Measurements from ENCODE around the gene LPP.

Gene LPP

DNA sequence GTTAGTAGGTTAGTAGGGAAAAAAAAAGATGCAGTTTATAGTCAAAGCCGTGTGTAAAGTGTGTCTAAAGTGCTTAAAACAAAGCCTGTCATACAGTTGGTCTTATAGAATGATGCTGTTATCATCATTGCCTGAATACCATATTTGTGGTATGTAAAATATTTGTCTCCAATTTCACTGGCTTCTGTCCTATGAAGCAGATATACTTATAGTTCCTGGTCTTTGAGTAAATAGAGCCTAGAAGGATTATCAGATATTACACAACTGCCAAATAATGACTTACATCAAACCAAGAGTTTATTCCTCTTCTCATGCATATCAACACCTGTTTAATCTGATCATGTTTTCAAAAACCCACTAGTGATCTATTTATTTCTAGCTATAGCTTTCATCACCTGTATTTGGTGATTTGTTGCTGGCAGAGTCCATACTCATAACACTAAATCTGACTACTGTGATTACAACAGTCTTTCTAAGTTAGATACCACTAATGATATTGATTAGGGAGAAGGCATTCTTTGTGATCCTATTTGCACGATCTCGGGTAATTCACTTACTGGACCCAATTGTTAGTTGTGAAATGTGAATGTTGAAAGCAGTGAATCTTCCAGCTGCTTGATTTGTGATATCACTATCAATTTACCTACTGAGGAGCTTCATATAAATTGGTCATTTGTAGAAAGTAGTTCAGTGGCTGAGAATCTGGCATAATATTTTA lies 413.7 kb downstream of the LPP start:
- TF ChIP-seq JUND (IDR thresholded peaks at IDR 0.05; ENCODE audit: low read depth): no peak
- in situ Hi-C loops (cut with HindIII; ENCODE audit: low pct_unique_long_range_greater_than_20kb, low sequenced_read_pairs): no loop called here
- DNase-seq (ENCODE audit: low read depth in 1 of 2, low spot score in 1 of 2): no peak

DNA sequence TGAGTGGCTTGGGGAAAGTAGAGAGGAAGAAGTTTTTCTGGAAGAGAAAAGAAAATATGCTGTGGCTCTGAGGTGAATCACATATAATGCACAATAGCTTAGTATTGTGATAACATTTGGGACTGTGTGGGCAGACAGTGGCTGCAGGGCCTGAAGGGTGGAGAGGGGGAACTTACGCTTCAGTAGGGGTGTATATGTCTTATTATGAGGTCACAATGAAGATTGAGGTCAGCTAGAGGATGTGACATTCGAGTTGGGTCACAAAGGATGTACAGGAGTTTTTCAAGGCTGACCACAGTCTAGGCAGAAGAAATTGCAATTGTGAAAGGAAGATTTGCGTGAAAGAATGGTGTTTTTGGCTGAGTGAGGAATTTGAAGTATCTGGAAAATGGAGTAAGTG lies 414.8 kb downstream of the LPP start:
- no peak for TF ChIP-seq JUND (IDR thresholded peaks at IDR 0.05; ENCODE audit: low read depth)
- in situ Hi-C loops (cut with HindIII; ENCODE audit: low pct_unique_long_range_greater_than_20kb, low sequenced_read_pairs): no loop called here
- DNase-seq (ENCODE audit: low read depth in 1 of 2, low spot score in 1 of 2): no peak

DNA sequence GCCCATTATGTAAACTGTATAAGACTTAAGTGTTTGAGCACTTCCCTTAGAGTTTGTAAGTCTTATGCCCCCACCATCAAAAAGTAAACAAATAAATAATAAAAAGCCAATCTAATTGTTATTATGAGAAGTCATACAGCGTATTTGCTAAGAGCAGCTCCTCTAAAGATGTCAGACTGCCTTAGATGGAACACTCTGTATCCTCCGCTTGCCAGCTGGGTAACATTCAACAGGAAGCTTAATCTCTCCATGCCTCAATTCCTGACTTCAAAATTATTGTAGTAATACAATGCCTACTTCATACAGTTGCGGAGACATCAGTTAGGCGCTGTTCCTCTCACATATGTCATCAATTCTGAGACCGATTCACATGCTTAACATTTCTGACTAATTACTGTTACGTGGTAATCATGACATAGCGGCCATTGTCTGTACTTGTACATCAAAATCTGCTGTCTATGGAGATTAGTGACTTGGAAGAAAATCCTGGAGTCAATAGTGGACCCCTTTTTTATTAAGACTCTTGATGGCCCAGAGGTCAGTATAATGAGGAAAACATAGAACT lies 417.7 kb downstream of the LPP start:
- in situ Hi-C loops (cut with HindIII; ENCODE audit: low pct_unique_long_range_greater_than_20kb, low sequenced_read_pairs): no loop called here
- no peak for TF ChIP-seq JUND (IDR thresholded peaks at IDR 0.05; ENCODE audit: low read depth)
- no peak for DNase-seq (ENCODE audit: low read depth in 1 of 2, low spot score in 1 of 2)

DNA sequence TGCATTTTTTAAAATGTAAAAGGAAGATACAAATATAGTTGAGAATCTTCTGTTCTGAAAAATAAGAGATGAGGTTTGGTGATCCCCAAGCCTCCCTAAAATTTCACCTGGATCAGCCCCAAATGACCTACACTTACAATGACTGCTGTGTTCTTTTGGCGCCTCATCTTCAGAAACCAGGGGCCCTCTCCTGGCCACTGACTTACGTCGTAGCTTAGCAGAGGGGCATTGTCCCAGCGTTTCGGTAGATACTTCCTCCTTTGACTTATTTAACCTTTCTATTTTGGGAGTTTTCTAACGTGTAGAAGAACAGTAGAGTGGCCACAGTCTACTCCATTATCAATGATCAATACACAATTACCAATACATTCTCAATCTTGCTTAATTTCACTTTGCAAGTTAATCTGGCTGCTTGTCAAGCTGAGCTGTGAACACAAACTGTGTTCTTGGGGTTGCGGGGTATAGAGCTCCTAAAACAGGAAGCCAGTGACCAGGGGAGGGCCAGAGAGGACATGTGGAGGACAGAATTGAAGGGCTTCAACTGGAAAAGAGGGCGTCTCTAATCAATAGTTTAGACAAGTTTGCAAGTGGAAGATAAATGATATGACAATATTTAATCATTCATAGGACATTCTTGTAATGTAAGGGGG lies 419.5 kb downstream of the LPP start:
- in situ Hi-C loops (cut with HindIII; ENCODE audit: low pct_unique_long_range_greater_than_20kb, low sequenced_read_pairs): no loop called here

DNA sequence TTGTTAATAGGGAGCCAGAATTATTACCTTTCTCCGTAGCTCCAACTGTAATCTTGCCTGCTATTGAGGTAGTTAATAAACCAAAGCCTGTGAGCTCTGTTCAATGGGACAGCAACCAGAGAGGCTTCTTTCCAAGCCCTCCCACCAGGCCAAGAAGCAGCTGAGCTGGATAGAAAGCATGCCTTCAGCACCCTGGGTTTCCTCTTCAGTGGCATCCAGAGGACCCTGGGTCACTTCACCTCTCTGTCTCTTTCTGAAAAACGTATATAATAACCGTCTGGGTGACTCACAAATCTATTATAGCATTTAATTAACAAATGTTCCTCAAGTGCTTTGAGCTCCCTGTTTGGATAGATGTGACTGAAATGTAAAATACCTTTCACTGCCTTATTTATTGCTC lies 420.0 kb downstream of the LPP start:
- in situ Hi-C loops (cut with HindIII; ENCODE audit: low pct_unique_long_range_greater_than_20kb, low sequenced_read_pairs): no loop called here
- no peak for DNase-seq (ENCODE audit: low read depth in 1 of 2, low spot score in 1 of 2)
- TF ChIP-seq JUND (IDR thresholded peaks at IDR 0.05; ENCODE audit: low read depth): no peak

More for the DNA sequence above, 419.5 kb downstream of the LPP start:
- no peak for TF ChIP-seq JUND (IDR thresholded peaks at IDR 0.05; ENCODE audit: low read depth)
- no peak for DNase-seq (ENCODE audit: low read depth in 1 of 2, low spot score in 1 of 2)

DNA sequence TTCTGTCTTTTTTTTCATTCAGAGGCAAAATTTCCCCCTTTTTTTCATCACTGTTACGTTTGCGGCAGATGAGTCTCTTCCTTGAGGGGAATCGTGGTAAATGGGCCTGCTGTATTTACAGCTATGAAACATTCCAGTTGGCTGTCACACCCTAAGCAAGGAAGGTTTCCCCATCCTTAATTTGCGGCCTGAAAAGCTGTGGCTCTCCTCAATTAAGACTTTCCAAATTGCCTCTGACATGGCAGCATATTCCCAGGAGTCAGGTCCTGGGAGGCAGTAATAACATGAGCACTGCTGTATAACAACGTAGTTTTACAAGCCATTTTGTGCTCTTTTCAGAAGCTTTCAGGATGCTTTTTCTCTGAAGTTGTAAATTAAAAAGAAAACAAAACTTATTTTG lies 420.9 kb downstream of the LPP start:
- no peak for TF ChIP-seq JUND (IDR thresholded peaks at IDR 0.05; ENCODE audit: low read depth)
- DNase-seq (ENCODE audit: low read depth in 1 of 2, low spot score in 1 of 2): no peak
- in situ Hi-C loops (cut with HindIII; ENCODE audit: low pct_unique_long_range_greater_than_20kb, low sequenced_read_pairs): no loop called here

DNA sequence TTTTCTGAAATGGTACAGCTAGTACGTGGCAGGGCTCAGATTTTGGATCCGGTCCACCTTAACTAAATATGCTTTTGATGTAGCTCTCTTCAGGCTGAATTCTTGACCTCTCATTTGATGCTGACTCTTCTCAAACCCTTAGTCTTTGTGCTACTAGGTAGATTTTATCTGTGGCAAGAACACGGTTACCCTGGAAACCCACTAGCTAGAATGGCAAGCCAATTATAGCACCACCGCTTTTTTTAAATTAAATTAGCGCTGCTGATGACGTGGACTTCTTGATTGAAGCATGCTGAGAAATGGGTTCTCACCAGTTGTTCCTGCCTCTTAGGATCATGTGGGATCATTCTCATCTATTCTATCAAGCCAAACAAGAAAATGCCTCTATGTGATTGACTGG lies 421.5 kb downstream of the LPP start:
- in situ Hi-C loops (cut with HindIII; ENCODE audit: low pct_unique_long_range_greater_than_20kb, low sequenced_read_pairs): no loop called here
- no peak for DNase-seq (ENCODE audit: low read depth in 1 of 2, low spot score in 1 of 2)
- TF ChIP-seq JUND (IDR thresholded peaks at IDR 0.05; ENCODE audit: low read depth): no peak

DNA sequence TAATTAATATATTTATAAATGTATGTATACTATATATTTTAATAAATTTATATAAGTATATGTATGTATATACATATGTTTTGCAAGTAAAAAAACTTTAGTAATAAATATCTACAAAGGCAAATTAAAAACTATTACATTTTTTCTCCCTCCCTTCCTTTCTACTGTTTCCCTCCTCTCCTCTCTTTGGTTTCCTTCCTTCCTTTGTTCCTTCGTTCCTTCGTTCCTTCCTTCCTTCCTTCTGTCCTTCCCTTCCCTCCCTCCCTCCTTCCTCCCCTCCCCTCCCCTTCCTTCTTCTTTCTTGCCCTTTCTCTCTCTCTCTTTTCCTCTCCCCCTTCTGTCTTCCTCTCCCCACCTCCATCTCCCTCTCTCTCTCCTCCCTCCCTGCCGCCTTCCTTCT lies 423.6 kb downstream of the LPP start:
- TF ChIP-seq JUND (IDR thresholded peaks at IDR 0.05; ENCODE audit: low read depth): no peak
- in situ Hi-C loops (cut with HindIII; ENCODE audit: low pct_unique_long_range_greater_than_20kb, low sequenced_read_pairs): no loop called here
- no peak for DNase-seq (ENCODE audit: low read depth in 1 of 2, low spot score in 1 of 2)

DNA sequence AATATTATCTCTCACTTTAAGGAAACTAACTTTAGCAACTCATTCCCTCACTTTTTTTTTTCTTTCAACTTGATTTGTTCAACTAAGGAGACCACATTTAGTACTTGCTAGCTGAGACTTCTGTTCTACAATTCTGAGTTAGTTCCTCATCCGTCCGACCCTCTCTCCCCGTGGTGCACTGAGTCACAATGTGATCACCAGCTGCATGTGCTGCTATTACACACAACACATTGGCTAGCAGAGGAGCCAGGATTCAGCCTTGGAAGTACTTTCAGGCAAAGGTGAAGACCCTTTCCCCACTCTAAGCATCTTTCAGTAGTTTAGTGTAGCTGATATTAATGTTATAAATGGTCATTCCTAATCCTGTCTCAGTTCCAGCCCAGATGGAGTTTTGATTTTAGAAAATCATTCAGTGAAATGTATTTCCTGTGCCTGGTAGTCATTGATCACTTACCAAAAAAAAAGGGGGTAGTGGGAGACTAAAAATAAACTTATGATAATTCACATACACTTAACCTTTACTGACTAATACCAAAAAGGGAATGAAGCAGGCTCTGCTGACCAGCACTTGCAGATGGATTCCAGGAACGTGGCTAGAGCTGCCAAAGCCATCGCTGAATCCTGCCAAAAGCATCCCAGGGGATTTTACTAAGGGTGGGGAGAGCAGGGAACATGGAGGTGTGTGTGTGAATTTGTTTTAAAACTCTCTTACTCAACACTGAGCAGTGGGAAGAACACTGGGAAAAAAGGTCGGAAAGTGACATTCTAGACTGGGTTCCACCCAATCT lies 424.8 kb downstream of the LPP start:
- TF ChIP-seq JUND (IDR thresholded peaks at IDR 0.05; ENCODE audit: low read depth): no peak
- DNase-seq (ENCODE audit: low read depth in 1 of 2, low spot score in 1 of 2): no peak
- in situ Hi-C loops (cut with HindIII; ENCODE audit: low pct_unique_long_range_greater_than_20kb, low sequenced_read_pairs): no loop called here

DNA sequence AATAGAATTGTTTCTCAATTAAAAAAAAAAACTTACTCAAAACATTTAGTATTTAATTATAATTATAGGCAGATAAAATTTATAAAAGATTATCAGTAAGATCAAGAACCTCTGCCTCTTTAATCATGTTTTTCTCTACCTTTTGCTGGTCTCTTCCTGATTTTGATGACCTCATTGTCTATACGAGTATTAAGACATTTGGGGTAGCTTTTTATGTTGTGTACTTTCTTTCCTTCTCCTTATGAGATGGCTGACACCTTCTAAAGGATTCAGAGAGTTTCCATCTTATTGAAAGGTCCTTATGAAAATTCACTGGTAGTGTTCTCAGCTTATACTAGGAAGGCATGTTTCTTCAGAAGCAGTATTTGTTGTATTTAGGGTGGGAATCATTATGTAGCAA lies 426.3 kb downstream of the LPP start:
- no peak for DNase-seq (ENCODE audit: low read depth in 1 of 2, low spot score in 1 of 2)
- in situ Hi-C loops (cut with HindIII; ENCODE audit: low pct_unique_long_range_greater_than_20kb, low sequenced_read_pairs): no loop called here
- no peak for TF ChIP-seq JUND (IDR thresholded peaks at IDR 0.05; ENCODE audit: low read depth)

DNA sequence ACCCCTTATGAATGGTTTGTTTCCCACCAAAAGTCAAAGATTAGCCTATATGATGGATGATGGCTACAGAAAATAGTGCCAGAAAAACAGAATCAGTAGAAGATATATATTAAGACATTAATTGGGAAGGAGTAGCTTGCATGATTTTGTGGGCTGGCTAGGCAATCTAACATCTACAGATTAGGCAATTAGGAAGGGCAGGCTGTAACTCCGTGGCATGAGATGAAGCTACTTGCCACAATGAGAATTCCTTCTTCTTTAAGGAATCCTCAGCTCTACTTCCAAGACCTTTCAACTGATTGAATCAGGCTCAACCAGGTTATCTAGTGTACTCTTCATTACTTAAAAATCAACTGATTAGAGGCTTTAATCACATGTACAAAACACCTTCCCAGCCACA lies 426.7 kb downstream of the LPP start:
- in situ Hi-C loops (cut with HindIII; ENCODE audit: low pct_unique_long_range_greater_than_20kb, low sequenced_read_pairs): no loop called here
- DNase-seq (ENCODE audit: low read depth in 1 of 2, low spot score in 1 of 2): no peak
- no peak for TF ChIP-seq JUND (IDR thresholded peaks at IDR 0.05; ENCODE audit: low read depth)

DNA sequence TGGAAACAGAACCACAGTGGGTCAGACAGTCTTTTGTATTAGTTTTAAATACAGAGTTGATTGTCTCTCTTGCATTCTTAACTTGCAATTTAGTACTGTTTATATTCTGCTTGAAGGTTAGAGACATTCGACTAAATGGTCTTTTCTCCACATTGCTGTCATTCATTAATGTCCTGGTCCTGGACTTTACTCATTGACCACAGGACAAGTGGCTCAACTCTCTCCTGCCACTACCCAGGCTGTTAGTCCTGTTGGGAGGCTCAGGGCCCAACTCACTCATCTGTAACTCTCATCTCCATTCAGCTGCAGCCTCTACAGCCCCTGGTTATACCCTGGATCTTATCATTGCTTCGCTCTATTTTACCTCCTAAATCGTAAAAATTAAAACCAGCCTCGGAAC lies 427.4 kb downstream of the LPP start:
- no peak for DNase-seq (ENCODE audit: low read depth in 1 of 2, low spot score in 1 of 2)
- in situ Hi-C loops (cut with HindIII; ENCODE audit: low pct_unique_long_range_greater_than_20kb, low sequenced_read_pairs): no loop called here
- TF ChIP-seq JUND (IDR thresholded peaks at IDR 0.05; ENCODE audit: low read depth): no peak

DNA sequence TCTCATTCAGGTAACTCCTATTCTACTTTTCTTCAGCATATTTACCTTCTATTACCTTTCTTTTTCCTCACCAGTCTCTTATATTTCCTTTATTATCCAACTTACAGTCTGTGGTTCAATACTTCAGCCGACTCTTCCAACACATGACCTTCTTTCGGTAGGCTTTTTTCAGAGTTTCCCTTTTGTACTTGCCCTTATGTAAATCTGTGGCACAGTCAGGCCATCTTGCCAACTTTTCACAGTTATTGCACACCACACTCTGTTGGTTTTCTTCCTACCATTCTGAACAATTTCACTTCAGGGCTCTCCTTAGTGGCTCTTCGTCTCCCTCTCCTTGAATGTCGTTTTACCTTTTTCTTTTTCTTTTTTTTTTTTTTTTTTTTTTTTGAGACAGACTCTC lies 427.8 kb downstream of the LPP start:
- no peak for TF ChIP-seq JUND (IDR thresholded peaks at IDR 0.05; ENCODE audit: low read depth)
- in situ Hi-C loops (cut with HindIII; ENCODE audit: low pct_unique_long_range_greater_than_20kb, low sequenced_read_pairs): no loop called here
- no peak for DNase-seq (ENCODE audit: low read depth in 1 of 2, low spot score in 1 of 2)
